NB4 (cell line): ENCODE data around the gene PATJ.

Experiments
- MAX ChIP-seq: IDR thresholded peaks from 2 replicates; pipeline ENCODE4 v1.6.1; 2011; ENCODE audit warnings: low read depth, low read length
- MYC ChIP-seq: IDR thresholded peaks from 2 replicates; pipeline ENCODE4 v1.6.1; 2011; ENCODE audit warnings: low read depth, low read length
- POLR2A ChIP-seq: IDR thresholded peaks from 2 replicates; pipeline ENCODE4 v1.6.1; 2011; ENCODE audit warnings: mild to moderate bottlenecking; ENCODE audit not compliant: insufficient read length; ENCODE audit errors: extremely low read depth
- TF ChIP-seq, protein P1 (sequence below): IDR thresholded peaks from one replicate; pipeline ENCODE4 v1.5.1; 2012; ENCODE audit warnings: low read depth, low read length

DNA sequence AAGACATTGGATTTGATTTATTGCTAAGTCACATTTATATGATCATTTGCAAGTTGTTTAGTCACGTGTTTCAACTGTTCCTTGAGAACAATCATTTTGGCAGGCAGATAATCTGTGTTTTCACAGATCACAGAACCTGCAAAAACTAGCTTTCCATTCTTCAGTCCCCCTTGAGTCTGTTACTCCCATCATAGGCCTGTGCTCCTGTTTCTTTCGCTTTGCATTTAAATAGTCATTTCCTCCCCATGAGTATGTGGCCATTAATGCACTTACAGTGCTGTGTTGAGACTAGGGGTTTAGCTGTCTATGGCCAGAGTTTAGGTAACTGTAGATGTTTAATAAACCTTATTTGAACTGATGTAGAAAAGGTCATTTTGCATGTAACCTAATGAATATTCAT, 214.5 kb downstream of the PATJ start:
- TF ChIP-seq, protein P1, sequence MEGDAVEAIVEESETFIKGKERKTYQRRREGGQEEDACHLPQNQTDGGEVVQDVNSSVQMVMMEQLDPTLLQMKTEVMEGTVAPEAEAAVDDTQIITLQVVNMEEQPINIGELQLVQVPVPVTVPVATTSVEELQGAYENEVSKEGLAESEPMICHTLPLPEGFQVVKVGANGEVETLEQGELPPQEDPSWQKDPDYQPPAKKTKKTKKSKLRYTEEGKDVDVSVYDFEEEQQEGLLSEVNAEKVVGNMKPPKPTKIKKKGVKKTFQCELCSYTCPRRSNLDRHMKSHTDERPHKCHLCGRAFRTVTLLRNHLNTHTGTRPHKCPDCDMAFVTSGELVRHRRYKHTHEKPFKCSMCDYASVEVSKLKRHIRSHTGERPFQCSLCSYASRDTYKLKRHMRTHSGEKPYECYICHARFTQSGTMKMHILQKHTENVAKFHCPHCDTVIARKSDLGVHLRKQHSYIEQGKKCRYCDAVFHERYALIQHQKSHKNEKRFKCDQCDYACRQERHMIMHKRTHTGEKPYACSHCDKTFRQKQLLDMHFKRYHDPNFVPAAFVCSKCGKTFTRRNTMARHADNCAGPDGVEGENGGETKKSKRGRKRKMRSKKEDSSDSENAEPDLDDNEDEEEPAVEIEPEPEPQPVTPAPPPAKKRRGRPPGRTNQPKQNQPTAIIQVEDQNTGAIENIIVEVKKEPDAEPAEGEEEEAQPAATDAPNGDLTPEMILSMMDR = no peak
- TF ChIP-seq POLR2A (no peak), MAX (no peak), MYC (no peak)
